HG03342 (cell line): ENCODE measurements around the gene GNG14.
"Not testable (repeated sequence)": the region's sequence is repeated elsewhere in the genome, so short reads cannot be mapped to it uniquely, and the experiment has no call there.

Experiments used
- ATAC-seq: cut with Tn5 transposase; IDR thresholded peaks from one replicate; pipeline ENCODE4 v1.9.1; 2021; ENCODE audit warnings: mild to moderate bottlenecking, moderate library complexity; ENCODE audit not compliant: unreplicated experiment

GNG14 gene

DNA sequence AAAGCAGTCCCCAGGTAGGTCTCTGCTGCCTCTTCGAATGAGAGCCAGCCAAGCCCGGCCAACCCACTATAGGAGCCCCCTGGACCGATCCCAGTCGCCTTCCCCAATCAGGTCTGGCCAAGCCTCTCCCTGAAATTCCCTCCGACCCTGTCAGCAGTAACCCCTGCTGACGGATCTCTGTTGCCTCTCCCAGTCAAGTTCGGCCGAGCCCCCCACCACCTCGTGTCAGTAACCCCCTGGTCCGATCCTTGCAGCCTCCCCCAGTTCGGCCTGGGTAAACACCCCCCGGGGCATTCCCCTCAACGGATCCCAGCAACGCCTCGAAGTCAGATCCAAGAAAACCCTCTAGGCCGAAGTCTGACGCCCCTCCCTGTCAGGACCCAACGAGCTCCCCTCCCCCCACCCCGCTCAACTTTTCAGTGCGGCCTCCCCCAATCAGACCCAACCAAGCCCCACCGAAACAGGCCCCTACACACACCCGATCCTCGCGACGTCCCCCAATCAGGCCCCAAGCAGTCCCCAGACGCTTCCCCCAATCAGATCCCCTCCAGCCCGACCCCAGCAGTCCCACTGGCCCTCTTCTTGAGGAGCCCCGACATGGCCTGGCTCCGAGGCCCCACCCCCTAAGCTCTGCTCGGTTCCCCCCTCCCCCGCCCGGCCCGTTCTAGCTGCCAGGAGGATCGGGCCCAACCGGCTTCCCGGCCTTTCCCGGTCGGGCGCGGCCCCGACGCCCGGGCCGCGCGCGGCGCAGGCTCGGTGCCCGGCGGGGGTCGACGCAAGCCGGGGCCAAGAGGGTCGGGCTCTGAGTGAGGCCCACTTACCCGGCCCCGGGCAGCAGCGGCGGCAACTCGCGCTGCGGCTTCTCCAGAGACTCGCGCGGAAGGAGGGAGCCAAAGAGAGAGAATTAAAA is 34.1 kb downstream of the GNG14 start:
- ATAC-seq, result peak; percentile 23

DNA sequence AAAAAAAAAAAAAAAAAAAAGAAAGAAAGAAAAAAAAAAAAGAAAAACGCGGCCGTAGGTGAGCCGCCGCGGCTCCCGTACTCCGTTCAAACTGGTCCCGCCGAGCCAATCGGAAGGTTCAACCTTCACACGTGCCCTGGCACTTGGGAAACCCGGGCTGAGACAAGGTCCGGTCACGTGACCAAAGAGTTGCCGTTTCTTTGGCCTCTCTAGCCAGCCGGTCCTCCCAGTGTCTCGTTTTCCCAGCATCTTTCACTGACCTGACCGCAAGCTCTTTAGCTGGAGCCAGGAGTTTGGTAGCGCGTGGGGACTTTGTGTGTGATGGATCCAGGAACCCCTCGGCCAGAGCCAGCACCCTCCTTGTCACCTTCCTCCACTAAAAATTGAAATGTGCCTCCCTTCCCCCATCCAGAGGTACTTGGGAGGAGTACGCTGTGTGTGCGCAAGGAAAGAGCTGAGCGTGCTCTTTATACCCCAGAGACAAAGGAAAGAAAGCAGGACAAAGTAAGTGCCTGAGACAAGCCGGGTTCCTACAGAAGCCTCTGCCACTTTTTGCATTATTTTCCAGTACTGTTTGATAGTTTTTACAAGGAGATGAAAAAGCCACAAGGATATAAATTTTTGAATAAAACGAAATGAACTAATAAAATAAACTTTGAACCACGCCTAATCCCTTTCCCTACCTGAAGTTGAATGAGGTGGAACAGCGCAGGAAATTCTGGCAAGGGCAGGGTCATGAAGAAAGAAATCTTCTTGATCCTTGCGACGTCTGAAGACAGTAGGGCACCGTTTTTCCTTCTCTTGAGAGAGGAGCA is 35.0 kb downstream of the GNG14 start:
- ATAC-seq, result peak; percentile 74

DNA sequence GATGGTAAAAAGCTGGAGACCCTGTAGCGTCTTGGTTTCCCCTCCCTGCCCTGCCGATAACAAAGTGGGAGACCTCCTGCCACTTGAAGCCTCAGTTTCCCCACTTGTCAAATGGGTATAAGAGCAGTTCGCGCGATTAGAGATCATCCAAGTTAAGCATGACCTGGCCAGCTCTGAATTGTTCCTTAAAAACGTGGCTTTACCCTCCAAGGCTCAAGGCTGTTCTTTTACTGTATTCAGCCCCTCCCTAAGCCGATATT is 35.5 kb downstream of the GNG14 start:
- ATAC-seq, result no peak

DNA sequence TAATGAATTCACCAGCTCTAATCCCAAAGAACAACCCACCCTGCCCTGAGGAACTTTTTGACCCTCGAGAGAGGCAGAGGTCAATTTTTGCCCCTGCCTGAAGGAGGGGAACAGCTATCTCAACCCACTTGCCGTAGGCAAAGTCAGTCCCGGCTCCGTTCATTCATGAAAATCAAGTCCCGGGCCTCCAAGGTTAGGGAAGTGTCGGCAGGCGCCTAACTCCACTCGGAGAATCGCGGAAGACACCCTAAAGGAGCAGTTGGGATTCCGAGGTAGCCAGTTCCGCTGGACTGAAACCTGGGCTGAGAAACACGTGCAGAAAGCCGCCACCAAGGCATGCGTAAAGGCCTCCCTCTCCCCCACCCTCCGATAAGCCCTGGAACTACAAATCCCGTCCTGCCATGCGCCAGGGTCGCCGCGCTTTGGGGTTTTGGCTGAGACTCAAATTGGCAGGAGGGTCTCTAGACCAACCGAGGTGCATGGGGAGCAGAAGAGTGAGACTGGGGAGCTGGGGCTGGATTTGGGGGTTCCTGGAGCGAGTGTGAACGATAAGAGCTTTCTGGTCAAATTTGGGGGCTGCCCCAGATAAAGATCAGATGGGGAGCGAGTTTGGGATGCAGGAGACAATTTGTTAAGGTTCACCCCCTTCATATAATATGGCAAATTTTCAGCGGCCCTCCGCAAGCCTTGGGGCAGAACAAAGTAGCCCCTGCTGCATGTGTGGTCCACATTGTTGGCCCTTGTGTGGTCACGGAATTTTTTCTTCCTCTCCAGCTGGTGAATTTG is 36.0 kb downstream of the GNG14 start, which contains the start of gene TNPO2:
Gene TNPO2, minus strand, starts transcription at position 292 of the 786 bp plus-strand sequence. CDS start 2,955 bp downstream, outside the sequence.
- ATAC-seq, result no peak

DNA sequence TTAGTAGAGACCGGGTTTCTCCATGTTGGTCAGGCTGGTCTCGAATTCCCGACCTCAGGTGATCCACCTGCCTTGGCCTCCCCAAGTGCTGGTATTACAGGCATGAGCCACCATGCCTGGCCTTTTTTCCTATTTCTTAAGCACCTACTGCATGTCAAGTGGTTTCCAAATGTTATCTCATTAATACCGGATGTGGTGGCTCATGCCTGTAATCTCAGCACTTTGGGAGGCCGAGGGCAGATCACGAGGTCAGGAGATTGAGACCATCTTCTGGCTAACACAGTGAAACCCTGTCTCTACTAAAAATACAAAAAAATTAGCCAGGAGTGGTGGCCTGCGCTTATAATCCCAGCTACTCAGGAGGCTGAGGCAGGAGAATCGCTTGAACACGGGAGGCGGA is 37.8 kb downstream of the GNG14 start:
- ATAC-seq, result not testable (repeated sequence)

DNA sequence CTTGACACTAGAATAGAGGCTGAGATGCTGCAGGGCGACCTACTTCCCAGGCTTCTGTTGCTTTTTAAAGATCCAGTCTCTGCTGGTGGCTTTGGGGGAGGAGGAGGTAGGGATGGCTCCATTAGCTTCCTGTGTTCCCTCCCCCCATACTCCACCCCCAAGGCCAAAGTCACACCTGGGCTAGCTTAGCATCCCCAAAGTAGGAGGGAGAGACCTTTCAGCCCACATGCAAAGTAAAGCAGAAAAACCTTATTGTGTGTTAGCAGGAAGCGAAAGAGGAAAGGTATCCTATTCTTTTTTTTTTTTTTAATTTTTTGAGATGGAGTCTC is 39.2 kb downstream of the GNG14 start:
- ATAC-seq, result no peak

DNA sequence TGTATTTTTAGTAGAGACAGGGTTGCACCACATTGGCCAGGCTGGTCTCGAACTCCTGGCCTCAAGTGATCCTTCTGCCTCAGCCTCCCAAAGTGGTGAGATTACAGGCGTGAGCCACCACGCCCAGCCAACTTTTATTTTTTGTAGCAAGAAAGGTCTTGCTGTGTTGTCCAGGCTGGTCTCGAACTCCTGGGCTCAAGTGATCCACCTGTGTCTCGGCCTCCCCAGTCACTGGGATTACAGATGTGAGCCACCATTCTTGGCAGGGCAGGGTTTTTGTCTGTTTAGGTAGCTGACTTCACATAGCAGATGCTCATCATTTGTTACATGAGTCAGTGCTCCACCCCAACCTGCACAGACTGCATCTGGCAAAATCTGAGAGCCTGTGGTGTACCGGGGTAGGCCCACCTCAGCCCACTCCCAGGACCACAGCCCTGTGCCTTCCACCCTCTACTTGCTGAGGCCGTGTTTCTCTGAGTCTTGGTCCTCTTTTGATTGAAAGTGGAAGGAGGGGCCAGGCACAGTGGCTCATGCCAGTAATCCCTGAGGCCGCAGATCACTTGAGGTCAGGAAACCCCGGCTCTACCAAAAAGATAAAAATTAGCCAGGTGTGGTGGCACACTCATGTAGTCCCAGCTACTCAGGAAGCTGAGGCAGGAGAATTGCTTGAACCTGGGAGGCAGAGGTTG is 40.1 kb downstream of the GNG14 start:
- ATAC-seq, result no peak

DNA sequence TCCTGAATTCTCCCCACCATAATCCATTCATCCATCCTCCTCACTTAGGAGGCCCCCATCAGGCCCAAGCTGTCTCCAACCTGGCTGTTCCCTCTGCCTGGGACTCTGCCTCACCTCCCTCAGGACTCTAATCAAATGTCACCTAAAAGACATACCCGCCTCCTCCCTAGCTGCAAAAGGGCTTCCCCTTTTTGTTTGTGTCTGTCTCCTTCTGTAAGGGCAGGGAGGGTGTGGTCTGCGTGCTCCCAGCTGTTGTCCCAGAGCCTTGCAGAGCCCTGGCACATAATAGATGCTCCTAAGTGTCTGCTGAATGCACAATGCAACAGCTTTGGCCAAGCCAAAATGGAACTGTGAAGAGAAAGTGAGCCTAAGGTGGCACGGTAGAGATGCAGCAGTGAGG is 42.3 kb downstream of the GNG14 start:
- ATAC-seq, result no peak

DNA sequence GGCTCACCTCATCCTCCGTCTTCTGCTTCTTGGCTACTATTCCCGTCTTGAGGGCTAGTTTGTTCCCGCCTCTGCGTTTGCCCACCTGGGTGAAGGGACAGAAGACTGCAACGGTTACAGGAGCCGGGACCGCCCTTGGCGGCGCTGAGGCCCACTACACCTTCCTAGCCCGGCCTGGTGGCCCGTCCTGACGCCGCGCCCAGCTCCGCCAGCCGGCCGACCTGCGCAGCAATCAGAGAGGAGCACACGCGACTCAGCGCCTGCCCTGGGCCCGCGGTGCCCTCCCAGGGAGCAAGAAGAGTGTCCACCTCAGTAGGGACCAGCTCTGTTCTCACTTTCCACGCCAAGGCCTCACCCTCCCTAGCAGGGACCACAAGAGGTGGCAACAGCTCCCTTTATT is 43.5 kb downstream of the GNG14 start:
- no peak for ATAC-seq

DNA sequence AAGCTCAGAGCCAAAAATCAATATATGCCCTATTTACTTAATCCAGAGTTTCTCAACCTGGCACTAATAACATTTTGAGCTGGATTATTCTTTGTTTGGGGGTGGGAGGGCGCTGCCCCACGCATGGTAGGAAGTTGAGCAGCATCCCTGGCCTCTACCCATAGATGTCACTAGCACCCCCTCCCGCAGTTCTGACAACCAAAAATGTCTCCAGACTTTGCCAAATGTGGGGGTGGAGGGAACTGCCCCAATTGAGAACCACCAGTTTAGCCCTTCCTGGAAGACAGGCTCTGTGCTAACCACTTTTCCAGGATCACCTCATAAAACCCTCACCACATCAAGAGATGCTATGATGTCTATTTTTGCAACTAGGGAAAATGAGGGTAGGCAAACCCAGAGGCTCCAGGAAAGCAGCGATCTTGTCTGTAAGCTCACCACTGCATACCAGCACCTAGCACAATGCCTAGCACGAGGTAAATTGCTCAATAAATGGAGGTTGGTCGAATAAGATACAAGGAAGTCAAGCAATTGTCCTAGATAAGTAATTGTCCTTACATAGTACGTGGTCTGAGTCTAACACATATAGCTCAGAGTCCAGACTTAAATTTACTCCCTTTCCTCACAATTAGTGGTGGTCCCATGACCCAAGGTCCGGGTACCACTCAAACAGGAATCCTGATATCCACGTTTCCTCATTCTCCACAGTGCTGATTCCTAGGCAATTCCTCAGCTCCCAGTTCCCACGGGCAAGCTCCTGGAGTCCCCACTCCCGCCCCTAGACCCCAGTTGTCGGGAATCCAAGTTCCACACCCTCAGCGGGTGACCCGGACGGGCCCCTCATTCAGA is 45.8 kb downstream of the GNG14 start:
- no peak for ATAC-seq

DNA sequence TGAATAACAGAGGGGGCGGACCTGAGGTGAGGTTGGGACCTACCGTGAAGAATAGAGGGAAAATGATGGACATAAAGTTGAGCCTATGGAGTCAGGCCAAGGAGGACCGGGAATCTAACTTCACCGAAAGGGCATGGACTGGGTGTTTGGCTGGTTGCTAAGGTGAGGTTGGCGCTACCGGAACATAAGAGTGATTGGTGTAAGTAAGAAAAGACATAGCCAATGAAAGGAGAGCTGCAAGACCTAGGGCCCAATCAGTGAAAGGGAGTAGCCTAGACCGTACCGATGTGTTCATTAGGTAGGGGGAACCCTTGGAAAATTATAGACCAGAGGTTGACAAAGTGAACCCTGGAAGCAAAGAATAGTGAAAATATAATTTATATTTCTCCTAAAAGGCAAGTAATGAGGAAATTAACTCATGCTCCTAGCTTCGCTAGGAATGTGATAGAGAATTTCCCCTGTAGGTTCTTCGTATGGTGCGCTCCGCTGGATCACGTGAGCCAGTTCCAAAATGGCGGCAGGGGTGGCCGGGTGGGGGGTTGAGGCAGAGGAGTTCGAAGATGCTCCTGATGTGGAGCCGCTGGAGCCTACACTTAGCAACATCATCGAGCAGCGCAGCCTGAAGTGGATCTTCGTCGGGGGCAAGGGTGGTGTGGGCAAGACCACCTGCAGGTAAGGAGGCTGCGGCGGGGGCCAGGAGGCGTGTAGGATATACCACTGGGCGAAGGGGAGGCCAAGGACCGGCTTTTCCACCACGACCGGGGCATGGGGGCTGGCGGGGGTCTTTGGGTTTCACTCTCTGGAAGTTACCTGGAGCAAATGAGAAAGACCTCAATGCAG is 49.4 kb downstream of the GNG14 start, which contains the start of gene GET3:
Gene GET3, plus strand, starts transcription at position 503 of the 840 bp plus-strand sequence. Its CDS starts 9 bp downstream, at position 512.
- peak; percentile 73 for ATAC-seq

DNA sequence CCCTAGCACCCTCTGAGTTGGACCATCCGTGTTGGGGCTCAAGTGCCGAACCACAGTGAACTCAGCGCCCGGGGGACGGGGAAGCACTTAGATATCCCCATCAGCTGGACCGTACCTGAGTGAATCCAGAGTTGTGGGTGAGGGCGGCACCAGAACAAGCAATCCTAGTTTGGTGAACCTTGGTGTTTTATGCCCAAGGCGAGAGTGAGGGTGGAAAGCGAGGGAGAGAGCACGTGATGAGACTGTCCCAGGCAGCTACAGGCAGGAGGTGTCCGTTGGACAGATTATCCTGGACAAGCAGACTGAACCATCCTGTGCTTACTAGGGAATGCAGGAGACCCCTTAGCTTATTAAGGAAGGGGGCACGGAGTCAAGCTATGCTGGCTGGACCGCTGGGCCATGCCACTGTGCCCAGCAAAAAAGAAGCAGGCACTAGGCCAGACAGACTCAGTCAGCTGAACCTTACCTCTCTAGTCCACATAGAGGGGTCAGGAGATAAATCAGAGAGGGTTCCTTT is 50.1 kb downstream of the GNG14 start:
- ATAC-seq, result no peak
